ENCODE data around the gene NEB.

GRCh38 chr2:151482171-151482725 lies 252.0 kb downstream of the NEB start:
- no peak for TF ChIP-seq CTCF (IDR thresholded peaks at IDR 0.05; ENCODE audit: low read depth, low read length, poor library complexity, severe bottlenecking)
- TF ChIP-seq EZH2phosphoT487 (IDR thresholded peaks at IDR 0.05; ENCODE audit: borderline replicate concordance, low read length): no peak
